Subcutaneous abdominal adipose tissue (tissue), 5 donors: ENCODE measurements around the gene TNFAIP3.

Experiments
- H3K27ac ChIP-seq: one replicate; pipeline ENCODE4 v1.7.0; 2013; ENCODE audit warnings: low read depth, mild to moderate bottlenecking, inconsistent platforms, low read length, moderate library complexity
- H3K27me3 ChIP-seq, 5 donors: one replicate each; pipeline ENCODE4 v1.7.0; 2013; ENCODE audit warnings: low read length in 5 of 5, inconsistent platforms in 1 of 5; ENCODE audit not compliant: control insufficient read depth in 5 of 5, insufficient read depth in 4 of 5
- H3K36me3 ChIP-seq, 5 donors: one replicate each; pipeline ENCODE4 v1.7.0; 2013; ENCODE audit warnings: low read length in 5 of 5; ENCODE audit not compliant: control insufficient read depth in 5 of 5, insufficient read depth in 5 of 5
- H3K4me1 ChIP-seq, 5 donors: one replicate each; pipeline ENCODE4 v1.7.0; 2013; ENCODE audit warnings: low read length in 5 of 5, mild to moderate bottlenecking in 3 of 5, moderate library complexity in 1 of 5; ENCODE audit not compliant: control insufficient read depth in 5 of 5, insufficient read depth in 5 of 5
- H3K4me3 ChIP-seq, 5 donors: one replicate each; pipeline ENCODE4 v1.7.0; 2013; ENCODE audit warnings: low read length in 5 of 5, low read depth in 1 of 5
- H3K9ac ChIP-seq, 5 donors: one replicate each; pipeline ENCODE4 v1.7.0; 2013; ENCODE audit warnings: low read length in 5 of 5, mild to moderate bottlenecking in 4 of 5, moderate library complexity in 3 of 5
- H3K9me3 ChIP-seq, 5 donors: one replicate each; pipeline ENCODE4 v1.7.0; 2013; ENCODE audit warnings: low read length in 5 of 5; ENCODE audit not compliant: control insufficient read depth in 5 of 5
- donor health status: healthy.
- donor health status: healthy.
- donor health status: healthy.
- donor health status: healthy.
- donor health status: healthy.

The TNFAIP3 gene

DNA sequence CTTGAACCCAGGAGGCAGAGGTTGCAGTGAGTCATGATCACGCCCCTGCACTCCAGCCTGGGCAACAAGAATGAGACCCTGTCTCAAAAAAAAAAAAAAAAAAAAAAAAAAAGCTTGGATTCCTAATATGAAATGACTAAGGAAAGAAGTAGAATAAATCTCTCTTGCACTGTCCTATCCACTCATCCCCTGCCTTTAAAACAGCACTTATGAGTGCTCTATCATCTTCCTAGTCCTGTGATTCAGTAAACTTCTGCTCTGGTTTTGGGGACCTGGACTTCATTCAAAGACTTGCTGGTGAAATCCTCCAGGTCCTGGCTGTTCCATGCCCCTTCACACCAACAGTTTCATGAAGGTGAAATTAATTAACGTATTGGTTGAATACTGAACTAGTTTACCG is 29.6 kb downstream of the TNFAIP3 start:
- Histone ChIP-seq H3K36me3 (no peaks in the 10 kb centered on the region), H3K4me1 (no peaks in the 10 kb centered on the region), H3K9me3 (no peaks in the 10 kb centered on the region), H3K4me3 (no peak overlapping the region), H3K27ac (no peak overlapping the region), H3K9ac (no peak overlapping the region), H3K27me3 (no peaks in the 10 kb centered on the region)

GRCh38 chr6:137900815-137901214 is 33.8 kb downstream of the TNFAIP3 start:
- Histone ChIP-seq H3K27me3 (no peaks in the 10 kb centered on the region), H3K27ac (no peak overlapping the region)

DNA sequence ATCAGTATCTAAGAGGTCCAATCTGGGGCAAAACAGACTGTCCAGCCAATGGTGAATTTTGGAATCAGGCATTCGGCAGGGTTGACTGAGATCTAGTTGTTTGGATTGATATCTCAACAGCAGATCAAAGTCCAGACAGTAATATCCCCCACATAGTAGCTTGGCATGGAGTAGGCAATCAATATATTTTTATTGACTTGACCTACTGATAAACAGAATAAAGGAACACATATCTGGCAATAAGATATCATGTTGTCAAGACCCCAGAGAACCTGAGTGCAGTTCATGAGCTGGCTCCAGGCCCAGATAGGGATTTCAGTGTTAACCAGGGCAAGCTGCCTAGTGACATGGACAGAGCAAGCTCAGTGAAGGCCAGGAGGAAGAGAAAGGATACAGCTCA is 34.4 kb downstream of the TNFAIP3 start:
- no peaks in the 10 kb centered on the region for H3K27me3 ChIP-seq
- H3K36me3 ChIP-seq = no peaks in the 10 kb centered on the region
- no peak overlapping the region for H3K4me3 ChIP-seq
- H3K4me1 ChIP-seq = peaks cover 0 to 12% (median 5%) of the 10 kb centered on the region in 5 donors
- no peak overlapping the region for H3K27ac ChIP-seq
- no peak overlapping the region for H3K9ac ChIP-seq
- H3K9me3 ChIP-seq = no peaks in the 10 kb centered on the region

More at GRCh38 chr6:137900815-137901214, 33.8 kb downstream of the TNFAIP3 start:
- no peaks in the 10 kb centered on the region for H3K9me3 ChIP-seq
- H3K4me1 ChIP-seq = peaks cover 0 to 12% (median 5%) of the 10 kb centered on the region in 5 donors
- H3K36me3 ChIP-seq = no peaks in the 10 kb centered on the region
- no peak overlapping the region for H3K4me3 ChIP-seq
- no peak overlapping the region for H3K9ac ChIP-seq

DNA sequence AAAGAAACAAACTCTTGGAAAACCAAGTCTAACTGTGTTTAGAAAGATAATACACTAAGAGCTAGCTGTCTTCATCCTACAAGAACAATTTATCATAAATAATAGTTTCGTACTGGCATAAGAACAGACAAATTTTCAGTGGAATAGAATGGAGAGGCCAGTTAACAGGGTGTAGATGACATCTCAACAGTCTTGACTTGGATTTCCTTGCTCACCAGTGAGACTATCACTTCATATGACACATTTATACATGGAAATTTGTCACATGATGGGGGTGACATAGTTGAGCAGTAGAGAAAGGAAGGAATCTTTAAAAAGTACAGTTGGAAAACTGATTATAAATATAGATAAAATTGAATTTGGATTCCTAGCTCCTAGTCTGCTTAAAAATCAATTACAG is 35.6 kb downstream of the TNFAIP3 start:
- peaks cover 0 to 12% (median 5%) of the 10 kb centered on the region in 5 donors for H3K4me1 ChIP-seq
- H3K27ac ChIP-seq = no peak overlapping the region
- no peak overlapping the region for H3K4me3 ChIP-seq
- no peaks in the 10 kb centered on the region for H3K27me3 ChIP-seq
- H3K9ac ChIP-seq = no peak overlapping the region
- H3K9me3 ChIP-seq = no peaks in the 10 kb centered on the region
- H3K36me3 ChIP-seq = no peaks in the 10 kb centered on the region

DNA sequence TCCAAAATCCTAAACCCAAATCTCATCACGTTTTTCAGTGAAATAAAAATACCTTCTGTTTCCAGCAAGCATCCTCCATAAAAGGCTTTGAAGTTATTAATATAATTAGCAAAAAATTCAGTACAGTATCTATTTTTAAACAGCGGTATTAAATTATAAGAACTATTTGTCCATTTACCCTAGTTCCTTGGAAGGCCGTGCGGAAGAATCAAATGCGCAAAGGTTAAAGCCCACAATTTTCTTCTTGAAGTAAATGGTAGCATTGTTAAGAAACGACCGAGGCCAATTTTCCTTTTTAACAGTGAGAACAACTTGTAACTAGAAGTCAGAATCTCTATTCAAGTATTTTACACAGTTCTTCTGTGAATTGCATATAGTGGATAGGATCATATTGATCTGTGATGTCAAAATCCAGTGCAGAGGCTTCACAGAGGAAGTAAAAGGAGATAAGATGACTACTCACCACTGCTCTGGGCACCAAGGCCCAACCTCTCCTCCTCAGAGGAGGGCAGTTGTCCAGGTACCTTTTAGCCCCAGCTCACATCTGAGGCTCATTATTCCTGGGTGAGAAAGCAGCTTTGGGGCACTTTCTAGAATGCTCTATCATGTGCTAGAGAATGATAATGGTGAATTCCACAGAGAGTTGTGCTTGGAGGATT is 36.3 kb downstream of the TNFAIP3 start:
- H3K9ac ChIP-seq = no peak overlapping the region
- H3K36me3 ChIP-seq = no peaks in the 10 kb centered on the region
- no peaks in the 10 kb centered on the region for H3K9me3 ChIP-seq
- H3K4me3 ChIP-seq = no peak overlapping the region
- H3K27ac ChIP-seq = no peak overlapping the region
- peaks cover 0 to 12% (median 5%) of the 10 kb centered on the region in 5 donors for H3K4me1 ChIP-seq
- no peaks in the 10 kb centered on the region for H3K27me3 ChIP-seq

DNA sequence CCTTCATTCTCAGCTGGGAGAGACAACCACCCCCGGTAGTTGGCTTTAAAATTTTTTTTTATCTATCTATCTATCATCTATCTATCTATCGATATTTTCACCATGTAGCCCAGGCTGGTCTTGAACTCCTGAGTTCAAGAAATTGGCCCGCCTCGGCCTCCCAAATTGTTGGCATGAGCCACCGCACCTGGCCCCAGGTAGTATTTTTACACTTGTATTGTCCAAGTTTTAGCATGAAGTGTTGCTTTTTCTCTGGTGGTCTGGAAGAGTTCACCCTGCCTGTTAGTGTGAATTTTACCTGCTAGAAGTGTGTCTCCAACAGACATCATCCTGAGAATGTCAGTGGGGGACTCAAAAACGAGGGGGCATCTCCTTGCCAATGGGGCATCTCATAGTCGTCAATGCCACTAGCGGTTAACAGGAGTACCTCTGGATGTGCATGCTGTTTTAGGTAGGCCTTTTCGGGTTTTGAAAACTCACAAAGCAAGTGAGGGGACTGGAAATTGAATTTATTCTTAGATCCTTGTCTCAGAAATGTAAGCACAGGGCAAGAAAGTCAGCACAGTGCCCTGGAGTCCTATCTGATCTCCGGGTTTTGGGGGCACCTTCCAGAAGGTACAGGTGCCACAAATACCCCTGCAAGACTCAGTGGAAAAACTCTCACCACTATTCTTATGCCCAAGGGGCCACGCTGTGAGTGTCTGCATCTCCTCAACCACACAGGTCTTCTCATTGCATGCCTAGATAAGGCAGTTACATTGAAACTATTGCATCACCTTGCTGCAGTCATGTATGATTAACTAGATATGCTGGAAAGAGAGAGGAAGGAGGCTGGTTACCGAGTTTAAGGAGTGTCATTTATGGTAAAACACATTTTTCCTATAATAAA is 37.1 kb downstream of the TNFAIP3 start:
- Histone ChIP-seq H3K9me3 (no peaks in the 10 kb centered on the region), H3K27me3 (no peaks in the 10 kb centered on the region), H3K4me3 (peak overlapping the region in 3 of 5 donors; percentile 2 to 47 (median 37)), H3K9ac (peak overlapping the region in 1 of 5 donors; percentile 28), H3K27ac (no peak overlapping the region), H3K4me1 (peaks cover 0 to 12% (median 5%) of the 10 kb centered on the region in 5 donors), H3K36me3 (no peaks in the 10 kb centered on the region)

- Histone ChIP-seq H3K9me3 (no peaks in the 10 kb centered on the region), H3K4me3 (peak overlapping the region in 4 of 5 donors; percentile 2 to 55 (median 42)), H3K9ac (peak overlapping the region in 3 of 5 donors; percentile 28 to 45 (median 40)), H3K4me1 (peaks cover 0 to 16% (median 5%) of the 10 kb centered on the region in 5 donors), H3K36me3 (no peaks in the 10 kb centered on the region), H3K27me3 (no peaks in the 10 kb centered on the region), H3K27ac (no peak overlapping the region)
These were observed 38.0 kb downstream of the TNFAIP3 start for GRCh38 chr6:137904822-137905617.

GRCh38 chr6:137906020-137906472 is 39.0 kb downstream of the TNFAIP3 start:
- H3K9ac ChIP-seq = no peak overlapping the region
- no peaks in the 10 kb centered on the region for H3K9me3 ChIP-seq
- no peaks in the 10 kb centered on the region for H3K27me3 ChIP-seq
- H3K4me3 ChIP-seq = no peak overlapping the region
- no peaks in the 10 kb centered on the region for H3K36me3 ChIP-seq
- peaks cover 2 to 24% (median 12%) of the 10 kb centered on the region in 5 donors for H3K4me1 ChIP-seq
- no peak overlapping the region for H3K27ac ChIP-seq

GRCh38 chr6:137907170-137907569 is 40.1 kb downstream of the TNFAIP3 start:
- Histone ChIP-seq H3K9me3 (no peaks in the 10 kb centered on the region), H3K36me3 (no peaks in the 10 kb centered on the region), H3K27ac (no peak overlapping the region), H3K9ac (no peak overlapping the region), H3K4me3 (no peak overlapping the region), H3K27me3 (no peaks in the 10 kb centered on the region), H3K4me1 (peaks cover 4 to 34% (median 13%) of the 10 kb centered on the region in 5 donors)
